NCI-H2029 treated with DMSO at 0.1 percent for 48 hours (cell line): ENCODE measurements around the gene EPHA2.

Source experiments
- DNase-seq: peaks from one replicate; lab custom pipeline; 2025; lab: John Stamatoyannopoulos, UW

EPHA2 gene

DNA sequence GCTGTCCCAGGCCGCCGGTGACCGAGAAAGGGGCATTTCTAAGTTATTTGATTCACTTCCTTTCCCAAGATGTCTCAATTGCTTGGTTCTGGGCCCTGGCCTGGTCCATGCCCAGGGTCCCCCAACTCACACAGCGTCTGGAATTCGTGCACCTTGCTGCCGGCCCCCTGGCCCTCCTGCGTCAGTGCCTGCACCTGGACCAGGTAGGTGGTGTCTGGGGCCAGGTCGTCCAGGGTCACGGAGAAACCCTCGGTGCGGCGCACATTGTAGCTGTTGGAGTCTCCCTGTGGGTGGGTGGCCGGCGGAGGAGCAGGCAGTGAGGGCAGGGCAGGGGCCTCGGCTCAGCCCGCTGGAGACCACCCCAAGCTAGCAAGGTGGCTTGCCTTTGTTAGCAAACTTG is 21.0 kb downstream of the EPHA2 start:
- DNase-seq = no peak

GRCh38 chr1:16134066-16134801 is 21.6 kb downstream of the EPHA2 start:
- no peak for DNase-seq

DNA sequence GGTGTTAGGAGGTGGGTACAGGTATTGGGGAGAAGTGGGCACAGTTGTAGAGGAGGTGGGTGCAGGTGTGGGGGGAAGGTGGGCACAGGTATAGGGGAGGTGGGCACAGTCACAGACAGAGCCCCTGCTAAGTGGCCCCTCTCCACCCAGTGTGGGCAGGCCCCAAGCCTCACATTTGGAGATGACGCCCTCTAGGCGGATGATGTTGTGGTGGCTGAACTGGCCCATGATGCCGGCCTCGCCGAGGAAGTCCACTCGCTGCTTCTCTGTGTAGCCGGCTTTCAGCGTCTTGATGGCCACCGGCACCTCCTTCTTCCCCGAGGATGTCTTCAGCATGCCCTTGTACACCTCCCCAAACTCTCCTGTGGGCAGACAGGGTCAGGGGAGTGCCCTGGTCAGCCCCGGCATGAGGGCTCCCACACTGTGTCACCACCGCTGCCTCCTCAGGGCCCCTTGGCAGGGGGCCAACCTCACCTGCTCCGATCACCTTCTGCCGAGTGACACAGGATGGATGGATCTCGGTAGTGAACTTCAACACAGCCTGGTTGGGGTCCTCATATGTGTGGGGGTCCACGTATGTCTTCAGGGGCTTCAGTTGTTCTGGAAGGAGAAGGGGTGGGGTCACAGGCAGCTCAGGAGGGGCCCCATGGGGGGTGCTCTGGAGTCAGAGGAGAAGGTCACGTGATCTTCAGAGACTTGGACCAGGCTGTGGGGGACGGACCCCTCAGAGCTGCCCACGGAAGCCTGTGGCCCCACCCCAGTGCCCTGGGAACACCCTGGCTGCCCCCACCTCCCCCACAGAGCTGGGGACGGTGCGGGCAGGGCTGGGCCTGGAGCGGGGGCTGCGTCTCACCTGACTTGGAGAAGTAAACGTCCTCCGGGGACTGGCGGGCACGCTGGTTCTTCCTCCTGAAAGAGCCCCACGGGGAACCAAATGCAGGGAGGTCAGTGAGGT is 22.6 kb downstream of the EPHA2 start:
- DNase-seq = no peak

- no peak for DNase-seq
Observed at GRCh38 chr1:16132325-16132785, 23.5 kb downstream of the EPHA2 start.

DNA sequence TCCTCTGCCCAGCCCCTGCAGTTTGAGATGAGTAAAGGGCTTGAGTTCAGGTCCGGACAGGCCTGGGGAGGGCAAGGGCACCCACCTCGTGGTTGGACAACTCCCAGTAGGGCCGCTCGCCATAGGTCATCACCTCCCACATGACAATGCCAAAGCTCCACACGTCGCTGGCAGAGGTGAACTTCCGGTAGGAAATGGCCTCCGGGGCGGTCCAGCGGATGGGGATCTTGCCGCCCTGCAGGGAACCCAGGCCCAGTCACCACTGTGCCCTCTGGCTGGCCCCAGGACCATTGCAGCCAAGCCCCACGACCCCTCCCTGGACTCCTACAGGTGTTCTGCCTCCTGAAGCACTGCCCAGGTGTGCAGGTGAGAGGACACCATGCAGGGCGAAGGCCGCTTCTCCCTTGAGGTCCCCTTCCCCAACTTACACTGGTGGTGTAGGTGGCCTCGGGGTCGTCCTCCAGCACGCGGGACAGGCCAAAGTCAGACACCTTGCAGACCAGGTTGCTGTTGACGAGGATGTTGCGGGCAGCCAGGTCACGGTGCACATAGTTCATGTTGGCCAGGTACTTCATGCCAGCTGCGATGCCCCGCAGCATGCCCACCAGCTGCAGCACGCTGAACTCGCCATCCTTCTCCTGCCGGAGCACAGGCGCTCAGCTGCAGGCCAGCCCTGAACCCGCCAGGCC is 24.1 kb downstream of the EPHA2 start:
- no peak for DNase-seq

GRCh38 chr1:16130827-16131226 is 25.0 kb downstream of the EPHA2 start:
- DNase-seq = no peak

DNA sequence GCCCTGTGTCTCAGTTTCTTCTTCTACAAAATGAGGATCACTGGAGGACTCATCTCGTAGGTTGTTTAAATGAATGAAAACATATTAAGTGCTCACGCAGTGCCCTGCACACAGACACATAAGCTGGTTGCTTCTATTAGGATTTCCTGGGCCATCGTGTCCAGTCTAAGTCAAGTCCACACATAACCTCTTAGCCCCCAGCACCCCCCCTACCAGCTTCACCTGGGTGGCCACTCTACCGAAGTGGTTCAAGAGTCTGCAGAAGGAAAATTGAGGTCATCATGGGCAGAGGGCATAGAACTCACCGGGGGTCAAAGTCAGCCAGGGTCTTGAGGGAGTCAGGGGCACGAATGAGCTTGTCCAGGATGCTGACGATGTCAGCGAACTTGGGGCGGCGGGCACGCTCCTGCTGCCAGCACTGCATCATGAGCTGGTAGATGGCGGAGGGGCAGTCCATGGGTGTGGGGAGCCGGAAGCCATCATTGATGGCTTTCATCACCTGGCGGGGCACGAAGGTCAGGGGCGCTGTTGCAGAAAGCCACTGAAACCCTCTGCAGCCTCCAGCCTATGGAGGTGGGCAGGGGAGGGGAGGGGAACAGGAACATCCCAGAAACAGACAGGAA is 25.8 kb downstream of the EPHA2 start:
- no peak for DNase-seq

GRCh38 chr1:16129316-16129715 is 26.6 kb downstream of the EPHA2 start:
- DNase-seq = no peak

DNA sequence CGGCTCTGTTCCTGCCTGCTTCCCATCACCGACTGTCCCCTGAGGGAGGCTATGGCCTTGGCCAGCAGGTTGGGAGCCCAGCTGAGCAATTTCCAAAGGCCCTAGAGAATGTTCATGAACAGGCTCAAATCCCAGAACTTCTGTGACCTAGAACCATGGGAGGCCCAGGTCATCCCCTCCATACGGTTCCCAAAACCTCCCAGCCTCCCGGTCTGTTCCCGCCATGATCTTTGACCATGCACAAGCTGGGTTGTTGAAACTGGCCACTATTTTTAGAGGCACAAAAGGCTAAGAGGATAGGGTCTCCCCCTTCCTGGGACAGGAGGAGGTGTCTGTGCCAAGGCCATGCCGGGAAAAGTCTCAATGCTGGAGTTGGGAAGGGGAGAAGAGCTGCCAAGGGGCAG is 27.5 kb downstream of the EPHA2 start:
- no peak for DNase-seq

DNA sequence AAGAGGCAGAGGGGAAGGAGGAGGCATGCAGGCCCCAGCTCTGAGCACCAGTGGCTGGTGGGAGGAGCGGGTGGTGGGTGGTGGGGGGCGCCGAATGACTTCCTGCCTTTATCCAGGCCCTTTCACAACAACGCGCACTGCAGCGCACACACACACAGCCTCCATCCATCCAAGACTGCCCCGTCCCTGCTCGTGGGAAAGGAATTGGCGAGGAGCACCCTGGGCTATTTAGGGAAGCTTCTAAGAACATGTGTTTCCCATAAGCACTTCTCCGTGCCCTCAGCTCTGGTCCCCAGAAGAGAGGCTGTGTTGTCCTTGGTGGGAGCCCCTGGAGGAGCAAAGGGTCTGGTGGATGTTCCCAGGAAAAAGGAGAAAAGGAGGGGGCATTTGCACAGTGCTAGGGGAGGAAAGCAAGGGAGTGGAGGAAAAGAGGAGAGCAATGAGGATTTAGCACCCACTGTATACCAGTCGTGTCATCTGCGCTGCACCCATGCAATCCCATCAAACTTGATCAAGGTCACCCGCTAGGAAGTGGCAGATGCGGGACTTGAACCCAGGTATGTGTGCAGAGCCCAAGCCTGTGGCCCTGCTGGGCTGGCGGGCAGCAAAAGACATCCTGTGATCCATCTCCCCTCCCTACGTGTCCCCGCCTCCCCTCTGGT is 28.1 kb downstream of the EPHA2 start:
- DNase-seq = no peak

- DNase-seq = no peak
Observed at GRCh38 chr1:16126743-16127515, 28.9 kb downstream of the EPHA2 start.

DNA sequence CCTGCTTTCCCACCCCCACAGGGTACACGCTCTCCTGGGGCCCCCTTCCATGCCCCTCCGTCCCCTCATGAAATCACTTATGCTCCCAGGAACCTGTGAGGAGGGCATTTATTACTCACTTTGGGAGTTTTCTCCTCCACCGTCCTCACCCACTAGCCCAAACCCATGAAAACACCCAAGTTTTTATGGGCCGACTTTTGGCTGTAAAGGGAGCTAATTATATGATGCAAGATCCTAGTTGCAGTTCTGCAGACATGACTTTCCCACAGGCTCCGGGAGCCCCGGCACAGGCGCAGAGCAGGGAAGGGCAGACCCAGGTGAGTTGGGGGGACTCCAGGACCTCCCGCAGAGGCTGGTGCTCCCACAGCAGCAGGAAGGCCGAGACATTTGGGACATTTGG is 29.7 kb downstream of the EPHA2 start:
- DNase-seq = no peak

GRCh38 chr1:16125483-16125882 is 30.4 kb downstream of the EPHA2 start:
- DNase-seq = no peak

DNA sequence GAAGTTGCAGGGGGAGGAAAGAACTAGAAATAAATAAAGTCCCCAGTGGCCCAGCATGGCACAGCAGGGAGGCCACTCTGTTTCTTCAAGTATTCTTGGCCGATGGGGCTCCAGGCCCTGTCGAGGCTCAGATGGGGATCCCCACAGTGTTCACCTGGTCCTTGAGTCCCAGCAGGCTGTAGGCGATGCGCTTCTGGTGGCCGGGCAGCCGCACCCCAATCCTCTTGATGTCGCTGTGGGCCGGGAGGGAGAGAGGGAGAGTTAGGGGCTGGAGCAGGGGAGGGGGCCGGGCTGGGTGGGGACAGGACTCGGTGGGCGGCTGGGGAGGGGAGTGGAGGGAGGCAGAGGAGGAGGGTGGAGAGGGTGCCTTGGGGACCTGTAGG is 30.8 kb downstream of the EPHA2 start:
- DNase-seq = no peak

DNA sequence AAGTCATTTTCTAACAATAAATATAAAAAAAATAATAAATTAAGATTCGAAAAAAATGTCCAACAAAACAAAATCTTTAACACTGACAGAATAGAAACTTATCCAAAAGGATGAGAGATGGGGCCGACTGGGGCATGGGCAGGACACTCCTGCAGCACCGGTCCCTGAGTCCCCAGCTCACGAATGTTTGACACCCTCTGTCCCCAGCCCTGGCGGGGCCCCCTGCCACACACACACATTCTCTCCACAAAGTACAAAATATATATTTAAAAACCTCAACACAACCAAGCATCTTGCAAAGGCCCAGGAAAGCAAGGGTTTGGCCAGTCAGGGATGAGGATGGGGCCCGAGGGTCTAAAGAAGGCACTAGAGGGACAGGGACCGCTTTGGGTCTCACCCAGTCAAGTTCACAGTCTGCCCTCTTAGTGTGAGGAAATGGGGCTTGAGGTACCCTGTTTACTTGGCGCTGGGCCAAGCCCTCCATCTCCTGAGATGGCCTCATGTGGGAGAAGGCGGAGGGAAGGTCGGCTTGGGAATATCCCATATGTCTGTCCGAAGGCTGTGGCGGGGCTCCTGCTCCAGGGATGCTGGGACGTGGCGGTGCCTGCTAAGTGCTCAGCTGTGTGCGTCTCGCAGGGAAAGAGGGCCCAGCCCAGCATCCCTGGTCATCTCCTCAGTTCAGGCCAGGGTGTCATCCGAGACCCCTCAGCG is 31.3 kb downstream of the EPHA2 start:
- no peak for DNase-seq

GRCh38 chr1:16122916-16123315 is 33.0 kb downstream of the EPHA2 start:
- DNase-seq = no peak

DNA sequence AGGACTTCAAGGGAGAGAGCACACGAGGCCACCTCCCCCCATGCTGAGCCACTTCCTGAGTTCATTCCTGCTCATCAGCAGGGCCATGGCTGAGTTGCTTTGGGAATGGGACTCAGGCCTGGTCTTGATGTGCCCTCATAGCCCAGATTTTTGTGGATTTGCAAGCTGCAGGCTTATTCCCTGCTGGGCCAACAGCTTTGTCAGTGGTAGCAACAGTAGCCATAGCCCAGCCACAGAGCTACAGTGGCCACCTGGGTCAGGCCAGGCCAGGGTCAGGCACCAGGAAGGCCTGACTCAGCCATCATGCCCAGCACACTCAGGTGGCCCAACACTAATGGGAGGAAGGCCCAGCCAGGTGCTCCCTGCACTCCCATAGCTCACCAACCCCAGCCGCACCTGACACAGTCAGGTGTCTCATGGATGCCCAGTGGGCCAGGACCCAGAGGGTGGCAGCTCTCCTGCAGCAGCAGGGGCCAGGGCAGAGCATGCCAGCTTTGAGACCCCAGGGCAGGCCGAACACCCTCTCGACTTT is 33.5 kb downstream of the EPHA2 start:
- DNase-seq = no peak

DNA sequence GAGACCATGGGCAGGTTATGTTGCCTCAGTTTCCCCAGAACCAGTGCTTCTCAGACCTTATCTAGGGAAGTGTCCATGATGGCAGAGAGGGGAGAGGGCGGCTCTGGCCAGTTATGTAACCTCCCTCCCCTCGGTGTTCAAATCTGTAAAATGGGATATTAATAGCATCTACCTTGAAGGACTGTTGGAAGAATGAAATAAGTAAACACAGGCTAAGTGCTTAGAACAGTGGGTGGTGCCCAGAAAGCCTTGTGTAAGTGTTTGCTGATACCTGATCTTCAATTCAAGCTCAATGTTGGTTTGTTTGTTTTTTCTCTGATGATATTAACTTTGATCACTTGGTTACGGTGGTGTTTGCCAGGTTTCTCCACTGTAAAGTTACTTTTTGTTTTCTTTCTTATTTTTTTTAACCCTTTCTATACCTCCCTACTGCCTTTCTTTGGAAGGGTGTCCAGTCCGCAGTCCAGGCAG is 34.9 kb downstream of the EPHA2 start:
- DNase-seq = peak; percentile 90

DNA sequence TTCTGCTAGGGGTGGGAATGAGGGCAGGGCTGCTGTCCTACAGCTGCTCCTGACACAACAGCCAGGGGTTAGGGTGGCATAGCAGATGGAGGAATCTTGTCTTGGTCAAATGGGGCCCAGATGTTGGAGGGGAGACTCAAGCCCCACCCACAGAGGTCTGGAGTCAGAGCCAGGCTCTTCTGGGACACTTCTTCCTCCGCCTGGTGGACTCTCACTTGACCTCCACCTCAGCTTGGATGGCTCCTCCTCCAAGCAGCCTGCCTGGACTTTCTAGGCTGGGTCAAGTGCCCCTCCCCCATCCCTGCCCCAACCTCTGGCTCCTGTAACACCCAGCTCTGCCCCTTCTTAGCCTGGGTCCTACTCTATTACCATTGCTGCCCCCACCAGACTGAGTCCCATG is 35.5 kb downstream of the EPHA2 start:
- no peak for DNase-seq

- DNase-seq = no peak
Observed at GRCh38 chr1:16119926-16120325, 35.9 kb downstream of the EPHA2 start.
